ENCODE data around the gene BMP10.
"Not testable (repeated sequence)": the region's sequence is repeated elsewhere in the genome, so short reads cannot be mapped to it uniquely, and the experiment has no call there.

The BMP10 gene

GRCh38 chr2:68895981-68896380, 24.8 kb upstream of the BMP10 start:
- not testable (repeated sequence) for FAIRE-seq; DNase-seq (ENCODE audit: low spot score)

GRCh38 chr2:68889500-68889899, 18.3 kb upstream of the BMP10 start:
- FAIRE-seq: no peak
- DNase-seq (ENCODE audit: low spot score): no peak

- no peak for FAIRE-seq
These were observed 17.8 kb upstream of the BMP10 start for GRCh38 chr2:68889021-68889420.

GRCh38 chr2:68888038-68888704, 17.0 kb upstream of the BMP10 start:
- DNase-seq (ENCODE audit: low spot score): no peak
- FAIRE-seq: no peak

More at GRCh38 chr2:68889021-68889420, 17.8 kb upstream of the BMP10 start:
- no peak for DNase-seq (ENCODE audit: low spot score)

- FAIRE-seq: no peak
- no peak for DNase-seq (ENCODE audit: low spot score)
These were observed 14.5 kb upstream of the BMP10 start for GRCh38 chr2:68885811-68886075.

- no peak for DNase-seq (ENCODE audit: low spot score)
- FAIRE-seq: no peak
These were observed 14.0 kb upstream of the BMP10 start for GRCh38 chr2:68885074-68885810.

- DNase-seq (ENCODE audit: low spot score): no peak
- peak; percentile 44 for FAIRE-seq
These were observed 9.0 kb upstream of the BMP10 start for GRCh38 chr2:68880213-68880612.

- FAIRE-seq (no peak), DNase-seq (ENCODE audit: low spot score) (no peak)
These were observed 8.1 kb upstream of the BMP10 start for GRCh38 chr2:68879296-68879695.

- FAIRE-seq: no peak
- no peak for DNase-seq (ENCODE audit: low spot score)
These were observed 7.6 kb upstream of the BMP10 start for GRCh38 chr2:68878753-68879152.

GRCh38 chr2:68878071-68878711, 7.0 kb upstream of the BMP10 start:
- no peak for DNase-seq (ENCODE audit: low spot score)
- FAIRE-seq: no peak

GRCh38 chr2:68877079-68877772, 6.0 kb upstream of the BMP10 start:
- no peak for FAIRE-seq
- no peak for DNase-seq (ENCODE audit: low spot score)

- DNase-seq (ENCODE audit: low spot score) (no peak), FAIRE-seq (no peak)
These were observed 982 bp downstream of the BMP10 start for GRCh38 chr2:68870215-68870614.

- no peak for DNase-seq (ENCODE audit: low spot score)
- FAIRE-seq: no peak
These were observed 6.1 kb downstream of the BMP10 start for GRCh38 chr2:68865108-68865507.

GRCh38 chr2:68863996-68864395, 7.2 kb downstream of the BMP10 start:
- FAIRE-seq (no peak), DNase-seq (ENCODE audit: low spot score) (no peak)

GRCh38 chr2:68862889-68863288, 8.3 kb downstream of the BMP10 start:
- FAIRE-seq: peak; percentile 17
- DNase-seq (ENCODE audit: low spot score): no peak

- no peak for DNase-seq (ENCODE audit: low spot score)
- FAIRE-seq: no peak
These were observed 9.9 kb downstream of the BMP10 start for GRCh38 chr2:68861330-68861729.

GRCh38 chr2:68860111-68860510, 11.1 kb downstream of the BMP10 start:
- FAIRE-seq (no peak), DNase-seq (ENCODE audit: low spot score) (no peak)

GRCh38 chr2:68857855-68858456, 13.2 kb downstream of the BMP10 start:
- no peak for DNase-seq (ENCODE audit: low spot score)
- FAIRE-seq: peak; percentile 13

- FAIRE-seq (no peak), DNase-seq (ENCODE audit: low spot score) (no peak)
These were observed 13.9 kb downstream of the BMP10 start for GRCh38 chr2:68857202-68857845.

GRCh38 chr2:68855550-68855949, 15.6 kb downstream of the BMP10 start:
- FAIRE-seq (no peak), DNase-seq (ENCODE audit: low spot score) (no peak)

GRCh38 chr2:68854476-68854875, 16.7 kb downstream of the BMP10 start:
- FAIRE-seq (no peak), DNase-seq (ENCODE audit: low spot score) (no peak)

Data from urothelium cell line (cell line).